HEK293 (cell line): ENCODE data around the gene DNAJC5.

ENCODE experiments used
- CTCF ChIA-PET: fragments of 350-600 bp; formaldehyde crosslinking; extraction: SDS; loops from one replicate; lab custom pipeline; 2021; ENCODE audit warnings: antibody characterized with exemption; lab: Yijun Ruan, JAX
- POLR2A ChIA-PET: fragments of 300-600 bp; formaldehyde crosslinking; extraction: SDS; loops from one replicate; lab custom pipeline; 2020; ENCODE audit warnings: antibody characterized with exemption, inconsistent platforms; lab: Yijun Ruan, JAX
- H3K27ac ChIP-seq: fragments of 200-500 bp; sonication (Bioruptor generic); 2 replicates; pipeline ENCODE4 v1.5.1; 2014; ENCODE audit warnings: low read depth, low read length, control low read depth, inconsistent platforms; ENCODE audit errors: extremely low read depth
- H3K36me3 ChIP-seq, 2 experiments: fragments of 200-500 bp in 1 of 2; sonication (Bioruptor generic) in 1 of 2; 1 replicate in 1 of 2; 2 replicates in 1 of 2; pipeline ENCODE4 v1.5.1; 2014 to 2017; ENCODE audit warnings: inconsistent platforms in 2 of 2, low read length in 2 of 2; ENCODE audit not compliant: control insufficient read depth in 2 of 2, insufficient read depth in 1 of 2
- H3K4me1 ChIP-seq: fragments of 200-500 bp; sonication (Bioruptor generic); 2 replicates; pipeline ENCODE4 v1.5.1; 2014; ENCODE audit warnings: mild to moderate bottlenecking, low read length, inconsistent platforms; ENCODE audit not compliant: control insufficient read depth, insufficient read depth
- H3K4me3 ChIP-seq: 2 replicates; pipeline ENCODE4 v1.5.1; 2011; ENCODE audit warnings: low read depth, mild to moderate bottlenecking, control low read depth, low read length, moderate library complexity
- H3K9me3 ChIP-seq: fragments of 200-500 bp; sonication (Bioruptor generic); 2 replicates; pipeline ENCODE4 v1.5.1; 2014; ENCODE audit warnings: low read depth, low read length, inconsistent platforms; ENCODE audit not compliant: control insufficient read depth, insufficient read depth
- PATZ1 ChIP-seq: fragments of 450-650 bp; formaldehyde crosslinking; IDR thresholded peaks from 2 replicates; pipeline ENCODE4 v1.5.1; 2016; ENCODE audit warnings: missing biosample characterization, missing genetic modification characterization
- SP3 ChIP-seq: fragments of 450-650 bp; formaldehyde crosslinking; IDR thresholded peaks from 2 replicates; pipeline ENCODE4 v1.5.1; 2016; ENCODE audit warnings: missing biosample characterization, missing genetic modification characterization
- ZBTB1 ChIP-seq: fragments of 450-650 bp; formaldehyde crosslinking; IDR thresholded peaks from 2 replicates; pipeline ENCODE4 v1.5.1; 2016; ENCODE audit warnings: missing biosample characterization, missing genetic modification characterization
- ZBTB21 ChIP-seq: fragments of 450-650 bp; formaldehyde crosslinking; IDR thresholded peaks from 2 replicates; pipeline ENCODE4 v1.5.1; 2017; ENCODE audit warnings: missing biosample characterization, missing genetic modification characterization
- ZBTB48 ChIP-seq: fragments of 450-650 bp; formaldehyde crosslinking; IDR thresholded peaks from 2 replicates; pipeline ENCODE4 v1.5.1; 2016; ENCODE audit warnings: missing biosample characterization, missing genetic modification characterization
- ZFHX2 ChIP-seq: fragments of 450-650 bp; formaldehyde crosslinking; conservative IDR thresholded peaks from 2 replicates; pipeline ENCODE4 v1.5.1; 2016; ENCODE audit warnings: missing biosample characterization, missing genetic modification characterization
- ZFP37 ChIP-seq: fragments of 450-650 bp; formaldehyde crosslinking; IDR thresholded peaks from 2 replicates; pipeline ENCODE4 v1.5.1; 2016; ENCODE audit warnings: missing biosample characterization, missing genetic modification characterization
- ZNF184 ChIP-seq: fragments of 450-650 bp; IDR thresholded peaks from 2 replicates; pipeline ENCODE4 v1.5.1; 2018; ENCODE audit warnings: missing biosample characterization, mild to moderate bottlenecking, missing genetic modification characterization
- ZNF239 ChIP-seq: fragments of 450-650 bp; formaldehyde crosslinking; IDR thresholded peaks from 2 replicates; pipeline ENCODE4 v1.5.1; 2016; ENCODE audit warnings: missing biosample characterization, missing genetic modification characterization
- ZNF266 ChIP-seq: fragments of 450-650 bp; formaldehyde crosslinking; IDR thresholded peaks from 2 replicates; pipeline ENCODE4 v1.5.1; 2016; ENCODE audit warnings: missing biosample characterization, missing genetic modification characterization, low read depth
- ZNF341 ChIP-seq: fragments of 450-650 bp; formaldehyde crosslinking; IDR thresholded peaks from 2 replicates; pipeline ENCODE4; 2016; ENCODE audit warnings: low read depth, missing biosample characterization, missing genetic modification characterization
- ZNF354C ChIP-seq: fragments of 450-650 bp; formaldehyde crosslinking; IDR thresholded peaks from 2 replicates; pipeline ENCODE4 v1.5.1; 2016; ENCODE audit warnings: missing biosample characterization, missing genetic modification characterization, low read depth, borderline replicate concordance
- ZNF404 ChIP-seq: fragments of 450-650 bp; formaldehyde crosslinking; IDR thresholded peaks from 2 replicates; pipeline ENCODE4 v1.5.1; 2017; ENCODE audit warnings: missing biosample characterization, missing genetic modification characterization
- ZNF423 ChIP-seq: fragments of 450-650 bp; formaldehyde crosslinking; IDR thresholded peaks from 2 replicates; pipeline ENCODE4 v1.5.1; 2016; ENCODE audit warnings: missing biosample characterization, missing genetic modification characterization
- ZNF521 ChIP-seq: fragments of 450-650 bp; formaldehyde crosslinking; IDR thresholded peaks from 2 replicates; pipeline ENCODE4 v1.5.1; 2017; ENCODE audit warnings: missing biosample characterization, mild to moderate bottlenecking, missing genetic modification characterization
- ZNF544 ChIP-seq: fragments of 450-650 bp; formaldehyde crosslinking; IDR thresholded peaks from 2 replicates; pipeline ENCODE4 v1.5.0; 2017; ENCODE audit warnings: missing biosample characterization, missing genetic modification characterization
- ZNF549 ChIP-seq: fragments of 450-650 bp; IDR thresholded peaks from 2 replicates; pipeline ENCODE4 v1.5.1; 2018; ENCODE audit warnings: missing biosample characterization, missing genetic modification characterization, mild to moderate bottlenecking, inconsistent platforms, moderate library complexity
- ZNF555 ChIP-seq: fragments of 450-650 bp; formaldehyde crosslinking; conservative IDR thresholded peaks from 2 replicates; pipeline ENCODE4 v1.5.1; 2017; ENCODE audit warnings: missing biosample characterization, mild to moderate bottlenecking, missing genetic modification characterization, inconsistent platforms
- ZNF600 ChIP-seq: fragments of 450-650 bp; formaldehyde crosslinking; IDR thresholded peaks from 2 replicates; pipeline ENCODE4 v1.5.1; 2016; ENCODE audit warnings: missing biosample characterization, missing genetic modification characterization
- ZNF654 ChIP-seq: fragments of 450-650 bp; formaldehyde crosslinking; IDR thresholded peaks from 2 replicates; pipeline ENCODE4 v1.5.1; 2016; ENCODE audit warnings: low read depth, missing biosample characterization, missing genetic modification characterization
- ZNF670 ChIP-seq: fragments of 450-650 bp; formaldehyde crosslinking; IDR thresholded peaks from 2 replicates; pipeline ENCODE4 v1.5.1; 2016; ENCODE audit warnings: missing biosample characterization, missing genetic modification characterization, low read depth
- ZNF747 ChIP-seq: fragments of 450-650 bp; formaldehyde crosslinking; IDR thresholded peaks from 2 replicates; pipeline ENCODE4 v1.5.1; 2016; ENCODE audit warnings: missing biosample characterization, missing genetic modification characterization
- ZNF837 ChIP-seq: fragments of 450-650 bp; formaldehyde crosslinking; IDR thresholded peaks from 2 replicates; pipeline ENCODE4 v1.5.1; 2016; ENCODE audit warnings: missing biosample characterization, missing genetic modification characterization
- TF ChIP-seq, protein P1 (sequence below): fragments of 450-650 bp; formaldehyde crosslinking; IDR thresholded peaks from 2 replicates; pipeline ENCODE4 v1.5.0; 2017; ENCODE audit warnings: missing biosample characterization, missing genetic modification characterization, borderline replicate concordance
- TF ChIP-seq, protein P2 (sequence below): fragments of 450-650 bp; formaldehyde crosslinking; IDR thresholded peaks from 2 replicates; pipeline ENCODE4 v1.5.1; 2016; ENCODE audit warnings: missing biosample characterization, missing genetic modification characterization

The DNAJC5 gene

GRCh38 chr20:63955281-63955826 is 60.4 kb downstream of the DNAJC5 start (continued):
- no peak for TF ChIP-seq PATZ1
- no peak for TF ChIP-seq ZNF354C (tag by site-specific recombination)
- no peak for TF ChIP-seq ZNF184

GRCh38 chr20:63955827-63956663 is 61.1 kb downstream of the DNAJC5 start, which contains the start of gene UCKL1:
Gene UCKL1, minus strand, starts transcription at chr20:63956416. Its CDS starts 44 bp downstream, at chr20:63956372.
- Histone ChIP-seq H3K9me3 (no peaks in the 10 kb centered on the region), H3K27ac (peak within 1 kb of the TSS; percentile 94), H3K36me3 (peaks cover 0 to 30% of the 10 kb centered on the region in 2 experiments; a peak in 1 of 3 replicates), H3K4me3 (peak within 1 kb of the TSS; percentile 99), H3K4me1 (peaks cover 4% of the 10 kb centered on the region; the same call in 1 of the 2 replicates)
- ChIA-PET CTCF (interaction anchor here (0.5 to 1.4 kb wide), 5 partner anchors 9 to 63 kb away, joined by 3 to 5 read pairs (median 3); no protein-coding TSS in a partner anchor), POLR2A (interaction anchor here (0.6 to 2.7 kb wide), 14 partner anchors 8 to 248 kb away, joined by 3 to 21 read pairs (median 3); partner anchors contain the start of genes ARFRP1, PRPF6, TCEA2 and TPD52L2)
- TF ChIP-seq ZNF670 (tag by site-specific recombination) (no peak), ZNF521 (tag by site-specific recombination) (no peak), ZBTB48 (tag by site-specific recombination) (peak; percentile 20; the same call in 1 of the 2 replicates), ZNF404 (tag by site-specific recombination) (no peak), ZNF423 (tag by site-specific recombination) (no peak), ZNF266 (tag by site-specific recombination) (no peak), ZBTB21 (tag by site-specific recombination) (no peak), ZNF341 (no peak), PATZ1 (peak; percentile 80), ZNF555 (tag by site-specific recombination) (no peak), ZFHX2 (peak; percentile 99), ZNF747 (tag by site-specific recombination) (no peak), ZFP37 (tag by site-specific recombination) (no peak), ZNF837 (tag by site-specific recombination) (0 out of 2 replicates have a peak, but pooled peaks have one; percentile 37), ZNF544 (no peak), ZNF600 (peak; percentile 77), ZBTB1 (tag by site-specific recombination) (no peak), ZNF239 (tag by site-specific recombination) (no peak), SP3 (peak; percentile 88), ZNF549 (tag by site-specific recombination) (no peak), ZNF654 (tag by site-specific recombination) (no peak)
- TF ChIP-seq, protein P1, sequence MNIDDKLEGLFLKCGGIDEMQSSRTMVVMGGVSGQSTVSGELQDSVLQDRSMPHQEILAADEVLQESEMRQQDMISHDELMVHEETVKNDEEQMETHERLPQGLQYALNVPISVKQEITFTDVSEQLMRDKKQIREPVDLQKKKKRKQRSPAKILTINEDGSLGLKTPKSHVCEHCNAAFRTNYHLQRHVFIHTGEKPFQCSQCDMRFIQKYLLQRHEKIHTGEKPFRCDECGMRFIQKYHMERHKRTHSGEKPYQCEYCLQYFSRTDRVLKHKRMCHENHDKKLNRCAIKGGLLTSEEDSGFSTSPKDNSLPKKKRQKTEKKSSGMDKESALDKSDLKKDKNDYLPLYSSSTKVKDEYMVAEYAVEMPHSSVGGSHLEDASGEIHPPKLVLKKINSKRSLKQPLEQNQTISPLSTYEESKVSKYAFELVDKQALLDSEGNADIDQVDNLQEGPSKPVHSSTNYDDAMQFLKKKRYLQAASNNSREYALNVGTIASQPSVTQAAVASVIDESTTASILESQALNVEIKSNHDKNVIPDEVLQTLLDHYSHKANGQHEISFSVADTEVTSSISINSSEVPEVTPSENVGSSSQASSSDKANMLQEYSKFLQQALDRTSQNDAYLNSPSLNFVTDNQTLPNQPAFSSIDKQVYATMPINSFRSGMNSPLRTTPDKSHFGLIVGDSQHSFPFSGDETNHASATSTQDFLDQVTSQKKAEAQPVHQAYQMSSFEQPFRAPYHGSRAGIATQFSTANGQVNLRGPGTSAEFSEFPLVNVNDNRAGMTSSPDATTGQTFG (tag by site-specific recombination), result no peak; the same call in 1 of the 2 replicates
- TF ChIP-seq, protein P2, sequence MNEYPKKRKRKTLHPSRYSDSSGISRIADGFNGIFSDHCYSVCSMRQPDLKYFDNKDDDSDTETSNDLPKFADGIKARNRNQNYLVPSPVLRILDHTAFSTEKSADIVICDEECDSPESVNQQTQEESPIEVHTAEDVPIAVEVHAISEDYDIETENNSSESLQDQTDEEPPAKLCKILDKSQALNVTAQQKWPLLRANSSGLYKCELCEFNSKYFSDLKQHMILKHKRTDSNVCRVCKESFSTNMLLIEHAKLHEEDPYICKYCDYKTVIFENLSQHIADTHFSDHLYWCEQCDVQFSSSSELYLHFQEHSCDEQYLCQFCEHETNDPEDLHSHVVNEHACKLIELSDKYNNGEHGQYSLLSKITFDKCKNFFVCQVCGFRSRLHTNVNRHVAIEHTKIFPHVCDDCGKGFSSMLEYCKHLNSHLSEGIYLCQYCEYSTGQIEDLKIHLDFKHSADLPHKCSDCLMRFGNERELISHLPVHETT (tag by site-specific recombination), result 0 out of 2 replicates have a peak, but pooled peaks have one; percentile 27
